Amniotic epithelial cell (primary cell): ENCODE results near the gene LEPR.

Experiments used
- DNase-seq: peaks from one replicate; pipeline ENCODE4 v3.0.0-alpha.2; 2010; ENCODE audit warnings: low read depth

The LEPR gene

GRCh38 chr1:65409816-65410326, 10.6 kb upstream of the LEPR start:
- DNase-seq = no peak

- no peak for DNase-seq
Observed at GRCh38 chr1:65412256-65412983, 8.0 kb upstream of the LEPR start.

DNA sequence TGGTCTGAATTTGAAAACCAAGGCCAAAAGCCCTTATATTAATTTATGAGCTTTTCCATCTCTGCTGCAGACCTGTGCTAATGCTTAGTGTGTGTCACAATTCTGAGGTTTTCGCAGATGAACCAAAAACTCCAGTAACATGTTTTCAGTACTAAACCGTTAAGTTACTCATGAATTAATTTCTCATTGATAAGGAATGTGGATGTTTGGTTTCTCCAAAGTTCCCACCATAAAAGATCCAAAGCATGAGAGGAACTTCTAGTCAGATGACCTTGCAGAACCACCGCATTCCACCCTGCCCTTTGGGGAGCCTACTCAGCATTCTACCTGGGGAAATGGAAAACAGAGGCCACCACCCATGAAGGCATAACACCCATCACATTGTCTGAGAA, 7.5 kb upstream of the LEPR start:
- peak; percentile 56 for DNase-seq

DNA sequence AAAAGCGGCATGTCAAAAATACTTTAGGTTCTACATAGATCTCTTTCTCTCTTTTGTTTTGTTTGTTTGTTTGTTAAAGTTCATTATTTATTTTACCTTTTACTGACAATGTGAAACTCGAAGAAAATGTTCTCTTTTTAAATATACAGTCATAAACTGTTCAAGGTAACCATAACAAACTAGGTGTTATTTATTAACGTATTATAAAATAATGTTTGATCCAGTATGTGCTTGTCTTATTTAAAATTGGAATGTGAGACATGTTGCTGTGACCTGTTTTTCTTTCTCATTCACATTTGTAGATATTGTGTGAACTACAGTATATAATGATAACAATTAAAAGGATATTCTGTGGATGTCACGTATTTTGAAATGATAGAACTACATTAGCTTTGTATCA, 5.9 kb upstream of the LEPR start:
- DNase-seq = no peak

DNA sequence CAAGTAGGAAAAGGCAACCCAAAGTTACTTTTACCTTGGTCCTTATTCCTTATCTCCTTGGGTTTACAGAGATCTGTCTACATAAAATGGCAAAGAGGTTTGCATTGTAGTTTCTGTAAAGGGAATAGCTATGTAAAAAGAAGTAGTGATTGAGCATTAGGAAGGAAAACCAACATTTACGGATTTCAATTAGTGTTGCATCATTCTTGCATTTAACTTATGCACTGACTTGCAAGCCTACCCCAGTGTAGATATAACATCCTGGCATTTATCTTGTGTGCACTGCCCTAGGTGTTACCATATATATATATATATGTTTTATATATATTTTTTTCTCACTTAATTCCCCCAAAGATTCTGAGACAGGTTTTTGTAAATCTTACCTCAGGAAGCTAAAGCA, 3.7 kb upstream of the LEPR start:
- no peak for DNase-seq

GRCh38 chr1:65417729-65418128, 2.7 kb upstream of the LEPR start:
- DNase-seq = no peak

DNA sequence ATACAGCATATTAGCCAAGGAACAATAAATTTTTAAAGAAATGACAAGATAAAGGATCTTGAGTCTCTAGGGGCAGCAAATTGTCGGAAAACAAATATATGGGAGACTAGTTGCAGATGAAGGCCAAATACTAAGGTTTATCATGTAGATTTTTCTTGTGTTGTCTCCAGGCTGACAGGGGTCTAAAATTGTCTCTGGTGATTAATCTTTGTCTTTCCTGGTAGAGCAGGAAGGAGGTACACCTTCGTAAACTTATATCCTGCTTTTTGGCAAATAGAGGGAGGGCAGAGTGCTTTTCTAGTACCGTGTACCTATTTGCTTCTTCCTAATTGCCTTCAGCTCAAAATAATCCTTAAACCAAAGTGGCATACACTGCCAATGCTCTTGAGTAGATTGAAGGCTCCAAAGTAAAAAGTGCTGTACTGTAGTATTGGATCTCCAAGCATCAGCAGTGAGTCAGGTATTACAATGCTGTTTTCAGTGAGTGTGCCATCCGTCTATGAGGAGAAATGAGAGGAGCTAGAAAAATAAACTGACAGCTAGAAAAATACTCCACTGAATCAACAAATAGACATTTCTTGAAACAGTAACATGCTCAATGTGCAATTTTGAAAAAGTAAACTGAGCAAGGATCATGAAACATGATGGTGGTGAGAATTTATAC, 1.8 kb upstream of the LEPR start:
- DNase-seq = no peak

- DNase-seq = peak; percentile 97
Observed at GRCh38 chr1:65419681-65420589, 533 bp upstream of the LEPR start.

- peak; percentile 41 for DNase-seq
Observed at GRCh38 chr1:65421351-65422025, 1.0 kb downstream of the LEPR start.

DNA sequence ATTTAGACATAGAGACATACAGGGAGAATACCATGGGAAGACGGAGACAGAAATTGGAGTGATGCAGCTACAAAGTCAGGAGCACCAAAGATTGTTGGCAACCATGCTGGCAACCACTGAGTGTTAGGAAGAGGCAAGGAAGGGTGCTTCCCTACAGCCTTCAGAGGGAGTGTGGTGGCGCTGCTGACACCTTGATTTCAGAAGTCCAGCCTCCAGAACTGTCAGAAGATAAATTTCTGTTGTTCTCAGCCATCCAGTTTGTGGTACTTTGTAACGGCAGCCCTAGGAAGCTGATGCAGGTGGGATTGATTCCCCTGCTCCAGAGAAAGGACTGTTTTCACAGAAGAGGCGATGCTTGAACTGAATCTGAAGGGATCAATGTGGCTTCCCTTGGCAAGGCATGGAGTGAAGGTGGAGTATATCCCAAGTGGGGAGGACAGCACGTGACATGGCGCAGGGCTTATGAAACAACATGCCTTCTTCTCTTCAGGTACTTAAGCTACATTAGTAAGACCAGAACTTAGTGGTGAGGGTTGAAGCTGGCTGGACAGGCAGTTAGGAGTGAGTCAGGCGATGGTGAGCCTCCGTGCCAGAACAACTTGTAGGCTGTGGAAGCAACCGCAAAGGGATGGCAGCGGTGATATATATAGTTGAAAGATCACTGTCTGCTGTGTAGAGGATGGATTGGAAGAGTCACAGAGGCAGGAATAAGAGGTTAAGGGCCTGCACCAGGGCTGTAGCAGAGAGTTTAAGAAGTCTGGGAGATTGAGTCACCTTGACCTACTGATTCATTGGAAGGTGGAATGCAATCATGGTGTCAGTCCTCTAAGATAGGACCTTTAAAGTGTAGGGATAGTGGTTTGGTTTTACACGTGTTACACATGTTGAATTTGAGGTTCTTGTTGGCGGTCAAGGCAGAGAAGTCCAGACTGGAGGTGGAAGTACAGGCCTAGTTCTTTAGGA, 2.1 kb downstream of the LEPR start:
- DNase-seq = peak; percentile 96

- DNase-seq = peak; percentile 97
Observed at GRCh38 chr1:65423884-65424572, 3.6 kb downstream of the LEPR start.

DNA sequence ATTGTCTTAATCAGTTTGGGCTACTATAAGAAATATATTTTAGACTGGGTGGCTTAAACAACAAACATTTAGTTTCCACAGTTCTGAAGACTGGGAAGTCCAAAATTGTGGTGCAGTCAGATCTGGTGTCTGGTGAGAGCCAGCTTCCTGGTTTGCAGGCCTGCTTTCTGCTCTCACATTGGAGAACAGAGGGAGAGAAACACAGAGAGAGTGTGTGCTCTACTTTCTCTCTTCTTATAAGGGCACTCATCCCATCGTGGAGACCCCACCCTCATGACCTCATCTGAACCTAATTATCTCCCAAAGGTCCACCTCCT, 4.1 kb downstream of the LEPR start:
- DNase-seq = no peak

GRCh38 chr1:65425006-65425405, 4.5 kb downstream of the LEPR start:
- no peak for DNase-seq

DNA sequence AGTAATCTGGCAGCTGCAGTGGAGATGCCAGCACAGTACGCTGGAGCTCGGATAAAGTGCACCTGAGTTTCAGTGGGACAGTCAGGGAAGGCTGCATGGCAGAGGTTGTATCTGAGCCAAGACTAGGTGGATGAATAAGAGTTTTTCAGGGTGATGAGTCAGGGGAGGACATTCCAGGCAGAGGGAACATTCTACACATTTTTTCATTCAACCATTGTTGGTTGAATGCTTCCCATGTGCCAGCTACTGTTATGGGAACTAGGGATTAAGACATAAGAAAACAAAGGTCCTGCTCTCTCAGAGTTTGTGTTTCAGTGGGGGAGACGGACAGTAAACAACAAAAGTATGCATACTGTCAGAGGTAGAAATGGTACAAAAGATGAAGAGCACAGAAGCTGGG, 5.2 kb downstream of the LEPR start:
- DNase-seq = peak; percentile 96

DNA sequence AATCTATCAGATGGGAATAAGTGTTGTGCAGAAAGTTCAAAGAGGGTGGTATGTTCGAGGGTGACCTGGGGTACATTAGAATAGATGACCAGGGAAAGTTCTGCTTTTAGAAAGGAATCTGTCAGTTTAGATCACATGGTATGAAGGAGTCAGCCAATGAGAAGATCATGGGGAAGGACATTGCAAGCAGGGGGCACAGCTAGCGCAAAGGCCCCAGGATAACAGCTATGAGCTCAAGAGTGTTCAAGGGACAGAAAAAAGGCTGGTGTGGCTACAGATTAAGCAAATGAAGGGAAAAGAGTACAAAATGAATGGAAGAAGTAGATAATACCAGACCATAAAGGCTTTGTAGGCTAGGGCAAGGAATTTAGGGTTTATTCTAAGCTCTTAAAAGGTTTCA, 8.6 kb downstream of the LEPR start:
- no peak for DNase-seq

- DNase-seq = peak; percentile 94
Observed at GRCh38 chr1:65429806-65430205, 9.3 kb downstream of the LEPR start.

- peak; percentile 64 for DNase-seq
Observed at GRCh38 chr1:65431111-65431705, 10.7 kb downstream of the LEPR start.

DNA sequence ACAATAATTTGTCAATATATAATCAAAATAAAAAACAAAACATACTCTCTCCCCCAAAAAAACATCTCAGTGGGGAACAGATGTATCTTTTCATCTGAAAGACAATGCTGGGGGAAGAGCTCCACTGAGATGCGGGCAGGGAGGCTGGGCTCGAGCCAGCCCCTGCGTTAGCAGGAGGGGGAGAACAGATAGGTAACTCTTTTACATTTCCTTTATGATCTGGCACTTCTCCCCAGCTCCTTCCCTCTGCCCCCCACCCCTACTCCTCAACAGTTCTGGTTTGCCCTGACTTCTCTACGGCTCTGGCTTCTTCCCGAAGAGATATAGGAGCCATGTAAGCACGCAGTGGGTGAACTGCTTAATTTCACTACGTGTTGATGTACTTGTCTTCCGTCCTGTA, 12.4 kb downstream of the LEPR start:
- DNase-seq = no peak

DNA sequence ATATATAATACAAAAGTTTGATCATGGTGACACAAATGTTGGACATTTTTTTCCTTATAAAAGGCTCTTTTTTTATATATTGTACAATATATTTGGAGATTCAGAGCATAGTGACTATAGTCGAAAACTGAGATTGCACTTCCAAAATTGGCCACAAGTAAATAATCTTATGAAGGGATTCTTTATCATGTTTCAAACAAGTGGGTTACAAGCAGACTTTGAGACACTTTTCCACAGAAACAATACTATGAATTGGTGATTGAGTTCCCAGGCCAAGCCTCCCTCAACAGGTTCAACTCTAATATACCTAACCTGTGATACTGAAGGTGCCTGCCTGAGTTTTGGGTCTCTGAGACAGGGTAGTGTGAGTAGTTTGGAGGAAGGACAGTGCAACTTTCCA, 13.8 kb downstream of the LEPR start:
- DNase-seq = no peak

GRCh38 chr1:65434760-65435159, 14.3 kb downstream of the LEPR start:
- DNase-seq = peak; percentile 61
